K562 (cell line): ENCODE results near the gene ZNF487.

ENCODE experiments used
- RFX5 ChIP-seq: IDR thresholded peaks from 2 replicates; pipeline ENCODE4 v1.6.1; 2011; ENCODE audit warnings: low read depth, mild to moderate bottlenecking, improper control_type of control experiment, low read length
- ZHX1 ChIP-seq: fragments of 150-350 bp; conservative IDR thresholded peaks from 2 replicates; pipeline ENCODE4 v1.6.1; 2014; ENCODE audit warnings: low read length

- TF ChIP-seq RFX5 (no peak), ZHX1 (no peak)
Observed at GRCh38 chr10:43452356-43452914, 15.5 kb downstream of the ZNF487 start.
